ENCODE results near the gene OR7D2. TPM values are rescaled to one million over a fixed set of nuclear protein-coding genes. Genes with fewer than 3 reads are reported as not detected.

OR7D2 gene
- total RNA-seq, 1 experiment from 2014 or later: not detected

GRCh38 chr19:9175326-9175725 is 3.5 kb upstream of the OR7D2 start:
- Histone ChIP-seq H3K9me3 (ENCODE audit: control insufficient read depth, insufficient read depth, low read depth, low read length) (no peaks in the 10 kb centered on the region), H3K27ac (ENCODE audit: low read length) (no peak overlapping the region), H3K36me3 (ENCODE audit: control insufficient read depth, insufficient read depth, low read length) (no peaks in the 10 kb centered on the region), H3K4me3 (ENCODE audit: low read depth in 2 of 2, low read length in 2 of 2) (no peak overlapping the region), H3K4me1 (ENCODE audit: control insufficient read depth, insufficient read depth, low read length) (no peaks in the 10 kb centered on the region), H3K27me3 (ENCODE audit: control insufficient read depth, insufficient read depth, low read length) (no peaks in the 10 kb centered on the region)
- no TSS peak for BruUV-seq (replicated peaks)
- in situ Hi-C loops (cut with HindIII; ENCODE audit: low pct_unique_long_range_greater_than_20kb, low sequenced_read_pairs) (no loop called here), intact Hi-C loops (cut with micrococcal nuclease; ENCODE audit: unreplicated experiment) (no loop called here)
- no peak for DNase-seq (ENCODE audit: low read depth, low spot score)
- CTCF ChIA-PET: no interaction called here
- TF ChIP-seq CTCF (IDR thresholded peaks at IDR 0.05) (no peak), POLR2AphosphoS5 (IDR thresholded peaks at IDR 0.05; ENCODE audit: low read depth, low read length) (no peak), SIN3A (IDR thresholded peaks at IDR 0.05; ENCODE audit: borderline replicate concordance, insufficient read depth, low read depth, low read length) (no peak), REST (IDR thresholded peaks at IDR 0.05; ENCODE audit: insufficient read depth in 1 of 2, low read depth in 2 of 2, low read length in 1 of 2) (no peak), TCF7L2 (IDR thresholded peaks at IDR 0.05; ENCODE audit: low read depth, low read length) (no peak)
- POLR2A ChIA-PET: no interaction called here
- ATAC-seq: no peak

- POLR2A ChIA-PET: no interaction called here
- in situ Hi-C loops (cut with HindIII; ENCODE audit: low pct_unique_long_range_greater_than_20kb, low sequenced_read_pairs): no loop called here
- no peaks in the 10 kb centered on the region for H3K27me3 ChIP-seq (ENCODE audit: control insufficient read depth, insufficient read depth, low read length)
- no peak overlapping the region for H3K27ac ChIP-seq (ENCODE audit: low read length)
- DNase-seq (ENCODE audit: low read depth, low spot score) (no peak), ATAC-seq (no peak)
- no TSS peak for BruUV-seq (replicated peaks)
- H3K4me3 ChIP-seq (ENCODE audit: low read depth in 2 of 2, low read length in 2 of 2): no peak overlapping the region
- intact Hi-C loops (cut with micrococcal nuclease; ENCODE audit: unreplicated experiment): no loop called here
- TF ChIP-seq CTCF (IDR thresholded peaks at IDR 0.05): no peak
- no peak for TF ChIP-seq REST (IDR thresholded peaks at IDR 0.05; ENCODE audit: insufficient read depth in 1 of 2, low read depth in 2 of 2, low read length in 1 of 2)
- no peak for TF ChIP-seq SIN3A (IDR thresholded peaks at IDR 0.05; ENCODE audit: borderline replicate concordance, insufficient read depth, low read depth, low read length)
- no peak for TF ChIP-seq TCF7L2 (IDR thresholded peaks at IDR 0.05; ENCODE audit: low read depth, low read length)
- no peak for TF ChIP-seq POLR2AphosphoS5 (IDR thresholded peaks at IDR 0.05; ENCODE audit: low read depth, low read length)
- H3K4me1 ChIP-seq (ENCODE audit: control insufficient read depth, insufficient read depth, low read length): no peaks in the 10 kb centered on the region
- no peaks in the 10 kb centered on the region for H3K9me3 ChIP-seq (ENCODE audit: control insufficient read depth, insufficient read depth, low read depth, low read length)
- CTCF ChIA-PET: no interaction called here
- no peaks in the 10 kb centered on the region for H3K36me3 ChIP-seq (ENCODE audit: control insufficient read depth, insufficient read depth, low read length)
Observed at GRCh38 chr19:9183000-9183399, 4.2 kb downstream of the OR7D2 start.

All from Panc1 (cell line).